NCI-H2196 treated with DMSO at 0.1 percent for 48 hours (cell line): ENCODE data around the gene DNAI2.
"Not testable (repeated sequence)": the region's sequence is repeated elsewhere in the genome, so short reads cannot be mapped to it uniquely, and the experiment has no call there.

Experiments used
- DNase-seq: peaks from one replicate; lab custom pipeline; 2025; ENCODE audit not compliant: unreplicated experiment; lab: John Stamatoyannopoulos, UW

The DNAI2 gene

DNA sequence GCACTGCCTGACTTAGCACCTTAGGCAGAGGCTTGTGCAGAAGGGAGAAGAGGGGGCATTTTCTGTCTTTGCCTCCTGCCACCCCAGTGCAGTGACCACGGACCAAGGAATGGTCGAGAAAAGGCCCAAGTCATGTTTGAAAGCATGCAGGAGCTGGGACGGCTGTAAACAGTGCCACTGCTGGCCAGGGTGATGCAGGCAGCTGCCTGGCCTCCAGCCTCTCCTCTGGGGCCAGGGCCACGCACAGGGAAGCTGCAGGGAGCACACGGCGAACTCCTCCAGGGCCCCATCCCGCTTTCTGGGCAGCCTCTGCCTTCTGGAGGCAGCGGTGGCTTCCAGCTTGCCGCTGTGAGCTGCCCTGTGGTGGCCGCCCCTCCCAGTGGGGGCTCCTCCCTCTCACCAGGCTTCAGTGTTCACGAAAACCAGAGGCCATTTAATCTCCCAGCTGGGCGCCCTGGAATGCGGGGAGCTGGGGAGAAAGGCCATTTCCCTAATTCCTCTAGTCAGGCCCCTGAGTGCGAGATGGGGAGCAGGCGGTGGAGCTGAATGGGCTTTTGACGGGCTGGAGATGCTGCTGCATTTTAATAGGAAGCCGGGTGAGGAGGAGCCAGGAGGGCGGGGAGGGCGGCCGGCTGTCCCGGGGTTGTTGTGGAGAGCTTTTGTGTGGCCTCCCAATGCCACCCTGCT is 28.7 kb upstream of the DNAI2 start:
- DNase-seq, result no peak

DNA sequence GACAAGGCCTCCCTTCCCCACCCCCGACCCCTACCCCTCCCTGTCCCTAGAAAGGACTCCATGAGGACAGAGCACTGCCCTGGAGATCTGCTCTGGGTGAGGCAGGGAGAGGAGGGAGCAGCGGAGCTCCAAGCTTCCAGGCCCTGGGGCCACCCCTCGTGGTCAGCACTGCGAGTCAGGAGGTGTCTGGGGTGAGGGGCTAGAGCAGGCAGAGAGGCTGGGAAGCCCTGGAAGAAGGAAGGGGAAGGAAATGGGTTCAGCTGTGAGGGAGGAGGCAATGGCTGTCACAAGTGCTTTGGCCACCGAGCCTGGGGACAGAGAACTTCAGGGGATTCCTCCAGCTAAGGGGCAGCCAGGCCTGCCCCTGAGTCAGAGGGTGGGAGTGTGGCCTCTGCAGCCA is 28.2 kb upstream of the DNAI2 start:
- DNase-seq, result no peak

DNA sequence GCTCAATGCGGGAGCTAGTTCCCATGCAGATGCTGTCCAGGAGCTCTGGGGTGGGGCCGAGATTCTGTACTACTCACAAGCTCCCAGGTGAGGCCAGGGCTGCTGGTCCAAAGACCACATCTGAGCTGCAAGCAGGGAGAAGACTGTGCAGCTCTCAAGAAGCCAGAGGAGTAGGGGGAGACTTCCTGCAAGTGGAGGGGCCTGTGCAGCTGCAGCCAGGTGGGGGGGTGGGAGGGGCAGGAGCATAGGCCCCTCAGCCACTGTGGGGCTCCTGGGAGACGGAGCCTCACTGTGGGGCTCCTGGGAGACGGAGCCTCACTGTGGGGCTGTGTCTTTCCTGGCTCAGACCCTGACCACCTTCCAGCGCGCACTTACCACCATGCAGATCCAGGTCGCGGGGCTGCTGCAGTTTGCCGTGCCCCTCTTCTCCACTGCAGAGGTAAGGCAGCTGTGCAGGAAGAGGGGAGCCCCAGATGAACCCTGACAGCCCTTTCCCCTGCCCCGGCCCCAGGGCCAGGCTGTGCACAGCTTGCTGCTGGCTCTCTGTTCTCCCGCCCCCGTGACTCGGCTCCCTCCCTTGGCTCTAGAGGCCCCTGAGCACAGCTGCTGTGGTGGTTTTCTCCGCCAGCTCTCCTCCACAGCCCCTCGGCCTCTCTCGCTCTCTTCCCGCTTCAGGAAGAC is 24.3 kb upstream of the DNAI2 start:
- no peak for DNase-seq

DNA sequence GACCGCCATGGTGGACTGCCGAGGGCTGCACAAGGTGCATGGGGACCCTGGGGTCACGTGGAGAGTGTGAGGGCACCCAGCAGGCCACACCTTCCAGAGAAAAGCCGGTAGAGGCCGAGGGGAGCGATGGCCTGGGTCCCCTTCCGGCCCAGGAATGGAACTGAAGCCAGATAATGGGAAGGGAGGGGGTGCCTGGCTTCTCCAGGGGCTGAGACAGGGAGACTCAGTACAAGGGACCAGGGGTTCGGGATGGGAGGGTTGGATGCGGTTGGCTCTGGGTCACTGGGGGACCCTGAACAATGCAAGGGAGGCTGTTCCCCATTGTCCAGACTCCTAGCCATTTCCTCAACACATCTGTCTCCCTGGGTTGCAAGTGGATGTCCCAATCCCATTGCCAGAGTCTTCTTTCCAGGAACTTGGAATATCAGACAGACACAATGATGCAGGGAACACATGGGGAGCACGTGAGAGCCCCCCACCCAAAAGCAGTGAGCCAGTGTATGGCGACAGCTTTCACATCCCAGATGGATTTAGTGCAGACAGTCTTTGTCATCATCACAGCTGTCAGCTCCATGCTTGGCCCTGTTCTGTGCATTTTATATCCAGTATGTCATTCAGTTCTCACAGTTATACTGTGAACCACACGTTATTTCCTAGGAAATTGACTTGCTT is 23.6 kb upstream of the DNAI2 start:
- no peak for DNase-seq

DNA sequence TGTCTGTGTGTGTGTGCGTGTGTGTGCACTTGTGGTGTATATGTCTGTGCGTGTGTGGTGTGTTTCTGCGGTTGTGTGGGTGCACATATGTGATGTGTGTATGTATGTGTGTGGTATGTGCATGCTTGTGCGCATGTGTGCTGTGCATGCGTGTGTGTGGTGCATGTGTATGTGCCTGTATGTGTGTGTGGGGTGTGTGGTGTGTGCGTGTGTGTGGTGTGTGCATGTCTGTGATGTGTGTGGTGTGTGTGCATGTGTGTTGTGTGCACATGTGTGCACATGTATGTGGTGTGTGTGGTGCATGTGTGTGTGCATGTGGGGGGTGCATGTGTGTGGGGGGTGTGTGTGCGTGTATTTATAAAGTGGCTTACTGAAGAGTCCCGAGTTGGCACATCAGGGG is 23.0 kb upstream of the DNAI2 start:
- no peak for DNase-seq

DNA sequence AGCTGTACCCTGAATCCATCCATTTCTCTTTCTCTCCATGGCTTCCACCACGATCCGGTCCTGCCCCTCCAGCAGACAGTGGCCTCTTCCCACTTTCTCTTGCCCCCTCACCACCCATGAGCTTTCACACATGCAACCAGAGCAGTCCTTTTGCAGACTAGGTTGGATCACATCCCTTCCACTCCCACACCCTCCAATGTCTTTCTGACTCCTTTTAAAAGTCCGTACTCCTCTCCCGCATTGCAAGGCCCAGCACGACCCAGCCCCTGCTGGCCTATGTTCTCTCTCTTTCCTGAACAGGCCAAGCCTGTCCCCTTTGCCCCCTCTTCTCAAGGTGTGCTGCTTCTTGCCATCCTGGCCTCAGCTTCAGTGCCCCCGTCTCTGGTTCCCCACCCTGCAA is 22.5 kb upstream of the DNAI2 start:
- DNase-seq, result no peak

DNA sequence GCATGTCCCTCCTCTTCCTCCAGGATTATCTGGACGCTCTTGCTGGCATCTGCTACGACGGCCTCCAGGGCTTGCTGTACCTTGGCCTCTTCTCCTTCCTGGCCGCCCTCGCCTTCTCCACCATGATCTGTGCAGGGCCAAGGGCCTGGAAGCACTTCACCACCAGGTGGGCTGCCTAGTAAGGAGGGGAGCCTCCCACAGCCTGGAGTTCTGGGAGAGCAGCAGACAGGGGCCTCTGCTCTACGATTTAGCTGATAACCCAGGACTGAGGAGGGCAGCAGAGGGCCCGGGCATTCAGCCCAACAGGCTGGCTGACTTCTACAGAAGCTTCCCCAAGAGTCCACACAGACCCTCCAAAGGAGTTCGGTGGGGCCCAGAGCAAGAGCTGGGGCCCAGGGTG is 21.8 kb upstream of the DNAI2 start:
- DNase-seq, result no peak

DNA sequence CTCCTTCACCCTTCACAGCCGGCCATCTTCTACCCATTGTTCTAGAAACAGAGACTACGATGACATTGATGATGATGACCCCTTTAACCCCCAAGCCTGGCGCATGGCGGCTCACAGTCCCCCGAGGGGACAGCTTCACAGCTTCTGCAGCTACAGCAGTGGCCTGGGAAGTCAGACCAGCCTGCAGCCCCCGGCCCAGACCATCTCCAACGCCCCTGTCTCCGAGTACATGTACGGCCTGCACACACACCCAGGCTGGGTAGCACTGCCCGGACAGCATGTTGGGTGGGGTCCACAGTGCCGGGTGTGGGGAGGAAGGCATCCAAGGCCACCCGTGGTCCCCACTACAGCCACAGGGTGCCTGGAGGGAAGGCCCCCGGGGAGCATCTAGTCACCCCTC is 21.0 kb upstream of the DNAI2 start:
- no peak for DNase-seq

DNA sequence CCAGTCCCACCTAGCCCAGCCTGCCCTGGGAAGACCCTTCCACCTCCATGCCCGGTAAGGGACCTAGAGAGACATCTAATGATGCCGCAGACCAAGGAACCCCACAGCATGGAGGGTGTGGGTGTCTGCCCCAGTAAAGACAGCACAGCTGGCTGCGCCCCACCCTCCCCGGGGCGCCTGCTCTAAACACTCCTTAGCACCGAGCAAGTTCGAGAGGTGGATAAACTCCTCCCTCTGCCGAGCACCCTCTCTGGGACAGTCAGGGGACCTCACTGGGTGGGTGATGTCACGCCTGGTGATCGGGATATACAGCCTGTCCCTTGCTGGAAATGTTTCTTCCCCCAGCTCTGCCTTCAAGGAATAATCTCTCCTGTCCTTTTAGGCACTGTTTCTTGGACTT is 16.7 kb upstream of the DNAI2 start:
- DNase-seq, result no peak

DNA sequence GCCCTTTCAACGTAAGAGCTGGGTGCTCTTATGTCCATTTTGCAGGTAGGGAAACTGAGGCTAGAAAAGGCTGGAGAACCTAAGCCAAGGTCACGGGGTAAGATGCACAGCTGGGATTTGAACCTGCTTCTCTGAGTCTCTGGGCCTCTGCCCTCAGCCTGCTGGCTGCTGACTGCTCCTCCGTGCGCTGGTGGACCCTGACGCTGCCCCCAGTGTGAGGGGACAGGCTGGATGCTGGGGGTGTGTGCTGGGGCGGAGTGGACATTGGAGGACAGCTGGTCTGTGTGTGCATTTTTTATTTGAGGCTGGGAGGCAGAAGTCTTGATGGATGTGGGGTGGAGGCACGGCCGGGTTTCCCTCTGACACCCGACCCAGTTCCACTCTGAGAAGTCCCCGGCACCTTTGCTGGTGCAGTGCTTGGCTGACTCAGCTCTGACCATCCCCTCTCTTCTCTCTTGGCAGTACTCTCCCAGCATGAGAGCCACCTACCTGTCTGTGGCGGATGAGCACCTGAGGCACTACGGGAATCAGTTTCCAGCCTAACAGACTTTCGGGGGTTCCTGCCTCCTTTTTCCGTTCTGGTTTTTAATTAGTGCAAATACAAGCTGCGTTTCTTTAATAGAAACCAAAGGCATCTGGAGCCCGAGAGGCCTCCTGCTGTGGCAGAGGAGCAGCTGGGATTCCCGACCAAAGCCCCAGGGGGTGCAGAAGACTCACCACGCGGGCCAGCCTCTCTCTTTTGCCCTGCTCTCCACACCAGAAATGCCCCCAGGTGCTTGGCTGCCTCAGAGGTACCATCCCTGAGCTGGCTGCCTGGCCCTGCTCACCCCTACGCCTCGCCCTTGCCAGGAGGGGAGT is 14.1 kb upstream of the DNAI2 start:
- DNase-seq, result no peak

DNA sequence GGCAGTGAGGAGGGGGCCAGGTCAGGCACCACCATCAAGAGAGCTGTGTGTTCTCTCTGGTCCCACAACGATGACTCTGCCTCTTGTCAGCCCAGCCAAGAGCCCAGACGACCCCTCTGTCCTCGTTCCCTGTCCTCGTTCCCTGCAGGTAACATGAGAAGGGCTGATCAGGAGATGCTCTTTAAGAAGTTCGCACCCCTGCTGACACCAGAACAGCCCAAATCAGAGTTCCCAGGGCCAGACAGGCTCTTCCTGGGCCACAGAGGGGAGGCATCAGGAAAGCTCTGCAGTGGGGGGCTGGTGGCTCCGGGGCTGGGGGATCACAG is 13.5 kb upstream of the DNAI2 start:
- no peak for DNase-seq

DNA sequence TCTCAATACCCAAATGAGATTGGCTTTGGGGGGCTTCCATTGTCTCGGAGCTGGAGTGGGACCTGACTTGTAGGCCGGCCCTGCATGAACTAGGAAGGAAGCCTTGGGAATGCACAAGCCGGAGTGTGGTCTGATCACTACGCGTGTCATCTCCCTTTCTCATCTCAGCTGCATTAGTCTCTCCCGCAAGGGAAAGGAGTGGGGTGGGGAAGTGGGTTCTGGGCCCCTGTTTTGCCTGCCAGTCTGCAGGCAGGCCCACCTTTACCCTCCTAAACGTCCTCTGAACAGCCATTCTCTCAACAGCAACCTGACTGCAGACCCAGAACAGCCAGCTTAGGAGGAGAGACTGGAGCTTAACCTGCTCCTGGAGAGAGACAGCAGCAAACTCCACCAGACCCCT is 11.4 kb upstream of the DNAI2 start:
- no peak for DNase-seq

DNA sequence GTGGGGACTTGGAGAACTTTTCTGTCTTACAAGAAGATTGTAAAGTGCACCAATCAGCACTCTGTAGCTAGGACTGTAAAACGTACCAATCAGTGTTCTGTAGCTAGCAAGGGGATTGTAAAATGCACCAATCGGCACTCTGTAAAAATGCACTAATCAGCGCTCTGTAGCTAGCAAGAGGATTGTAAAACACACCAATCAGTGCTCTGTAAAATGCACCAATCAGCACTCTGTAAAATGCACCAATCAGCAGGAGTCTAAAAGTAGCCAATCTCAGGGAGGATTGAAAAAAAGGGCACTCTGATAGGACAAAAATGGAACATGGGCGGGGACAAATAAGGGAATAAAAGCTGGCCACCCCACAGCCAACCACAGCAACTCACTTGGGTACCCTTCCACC is 7.0 kb upstream of the DNAI2 start:
- not testable (repeated sequence) for DNase-seq

DNA sequence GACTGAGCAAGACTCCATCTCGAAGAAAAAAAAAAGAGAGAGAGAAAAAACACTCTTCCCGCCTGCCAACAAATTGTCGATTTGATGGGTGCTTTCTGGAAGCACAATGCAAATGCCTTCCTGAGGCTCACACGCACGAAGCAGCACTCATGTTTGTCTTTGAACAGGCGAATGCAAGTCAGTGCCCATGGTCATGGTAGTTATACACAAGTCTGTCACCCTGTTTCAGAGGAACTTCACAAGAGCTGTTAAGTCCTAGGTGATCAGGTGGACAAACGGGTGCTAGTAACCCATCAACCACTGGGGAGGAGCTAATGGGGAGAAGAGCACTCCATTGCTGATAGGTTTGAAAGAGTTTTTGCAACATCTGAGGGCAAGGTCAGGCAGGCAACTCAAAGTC is 6.5 kb upstream of the DNAI2 start:
- no peak for DNase-seq

DNA sequence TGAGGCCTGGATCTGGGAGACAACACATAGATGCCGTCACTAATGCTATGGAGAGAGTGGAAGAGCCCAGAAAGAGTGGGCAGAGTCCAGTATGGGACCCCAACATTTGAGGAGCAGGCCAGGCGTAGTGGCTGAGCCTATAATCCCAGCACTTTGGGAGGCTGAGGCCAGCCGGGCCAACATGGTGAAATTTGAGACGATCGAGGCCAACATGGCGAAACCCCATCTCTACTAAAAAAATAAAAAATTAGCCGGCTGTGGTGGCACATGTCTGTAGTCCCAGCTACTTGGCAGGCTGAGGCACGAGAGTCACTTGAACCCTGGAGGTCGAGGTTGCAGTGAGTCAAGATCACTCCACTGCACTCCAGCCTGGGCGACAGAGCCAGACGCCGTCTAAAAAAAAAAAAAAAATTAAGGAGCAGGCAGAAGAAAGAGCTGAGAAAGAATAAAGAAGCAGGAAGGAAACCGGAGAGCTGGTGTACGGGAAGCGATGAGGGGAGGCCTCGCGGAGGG is 6.0 kb upstream of the DNAI2 start:
- no peak for DNase-seq

DNA sequence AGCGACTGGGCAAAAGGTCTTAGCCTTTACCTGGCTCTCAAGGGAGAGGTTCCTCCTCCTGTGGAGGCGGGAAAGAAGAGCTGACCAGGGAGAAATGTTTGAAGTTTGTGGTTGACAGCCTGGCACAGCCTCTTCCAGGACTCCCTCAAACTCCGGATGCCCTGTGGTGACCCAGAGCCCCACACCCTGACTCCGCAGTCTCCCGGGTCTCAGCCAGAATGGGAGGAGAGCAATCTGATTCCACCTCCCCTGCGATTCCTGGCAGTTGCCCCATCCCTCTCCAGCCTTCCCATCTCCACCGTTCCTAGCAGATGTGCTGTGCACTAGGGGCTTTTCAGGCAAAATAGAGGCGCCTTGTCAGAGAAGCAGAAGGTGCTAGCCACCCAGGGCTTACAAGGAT is 5.5 kb upstream of the DNAI2 start:
- DNase-seq, result no peak

DNA sequence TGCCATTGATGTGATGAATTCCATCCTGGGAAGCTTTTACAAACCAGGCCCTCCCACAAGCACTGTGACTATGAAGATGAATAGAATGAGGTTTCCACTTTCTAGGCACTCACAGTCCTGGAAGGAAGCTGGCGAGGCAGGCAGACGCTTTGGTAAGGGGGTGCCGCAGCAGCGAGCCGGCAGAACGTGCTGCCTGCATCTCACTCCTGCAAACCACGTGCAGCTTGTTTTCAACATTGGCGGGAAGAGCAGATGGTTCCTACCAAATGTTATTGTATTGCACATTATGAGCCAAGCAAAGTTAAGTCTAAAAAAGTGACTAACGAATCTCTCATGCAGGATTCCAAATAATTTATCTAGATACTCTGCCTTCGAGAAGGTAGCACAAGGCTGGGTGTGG is 3.7 kb upstream of the DNAI2 start:
- DNase-seq, result no peak

DNA sequence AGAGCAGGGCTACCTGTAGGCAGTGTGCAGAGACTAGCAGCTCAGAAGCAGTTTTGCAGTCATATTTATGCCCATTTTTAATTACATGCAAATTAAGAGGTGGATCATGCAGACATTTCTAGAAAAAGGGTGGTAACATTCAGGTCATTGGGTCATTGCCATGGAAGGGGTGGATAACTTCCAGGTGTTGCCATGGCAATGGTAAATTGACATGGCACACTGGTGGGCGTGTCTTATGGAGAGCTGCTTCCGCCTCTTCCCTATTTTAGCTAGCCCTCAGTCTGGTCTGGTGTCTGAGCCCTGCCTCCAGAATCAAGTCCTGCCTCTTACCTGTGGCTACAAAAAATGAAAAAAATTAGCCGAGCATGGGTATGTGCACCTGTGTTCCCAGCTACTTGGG is 2.8 kb upstream of the DNAI2 start:
- no peak for DNase-seq

DNA sequence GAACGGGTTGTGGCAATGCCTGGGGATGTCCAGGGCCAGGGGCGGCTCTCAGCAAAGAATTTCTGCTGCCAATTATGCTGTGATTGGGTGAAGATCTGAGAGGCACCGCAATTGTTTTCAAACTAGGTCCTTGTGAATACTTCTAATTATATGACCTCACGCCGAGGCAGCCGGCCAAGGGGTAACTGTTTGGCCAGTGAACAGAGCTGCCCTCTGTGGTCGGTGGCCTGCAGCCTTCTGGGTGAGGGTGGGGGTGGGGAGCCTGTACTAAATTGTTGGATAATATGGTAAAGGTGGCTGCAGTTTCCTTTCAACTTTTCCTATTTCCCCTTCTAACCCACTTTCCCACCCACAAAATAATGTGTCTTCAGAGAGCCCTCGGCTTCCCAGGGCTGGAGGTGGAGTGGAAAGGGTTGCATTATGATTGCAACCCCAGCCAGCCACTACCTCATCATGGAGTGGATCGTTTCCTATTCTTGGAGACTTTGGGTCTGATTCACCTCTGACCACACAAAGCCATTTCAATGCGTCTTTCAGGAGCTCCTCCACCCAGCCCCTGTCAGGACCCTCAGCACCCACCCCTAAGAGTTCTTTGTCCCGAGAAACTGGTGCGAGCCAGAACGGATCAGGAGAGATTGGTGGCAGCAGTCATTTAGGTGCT is 2.0 kb upstream of the DNAI2 start:
- no peak for DNase-seq

DNA sequence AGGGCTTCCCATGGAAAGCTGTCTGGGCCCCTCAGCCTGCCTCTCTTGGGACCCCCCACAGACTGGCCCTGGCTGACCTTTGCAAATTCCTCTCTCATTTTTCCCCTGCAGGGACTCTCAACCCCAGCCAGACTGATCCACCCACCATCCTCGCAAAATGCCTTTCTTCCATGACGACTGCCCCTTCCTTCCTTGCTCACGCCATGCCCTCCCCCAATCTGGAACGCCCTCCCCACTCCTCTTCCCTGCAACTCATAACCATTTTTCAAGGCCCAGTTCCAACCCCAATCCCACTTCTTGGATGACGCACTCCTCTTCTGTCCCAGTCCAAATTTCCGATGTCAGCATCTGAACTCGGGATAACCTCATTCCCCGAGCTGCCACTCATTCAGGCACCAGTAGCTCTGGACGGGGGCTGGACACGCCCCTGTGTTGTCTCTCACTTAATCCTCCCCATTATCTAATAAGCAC is 1.3 kb upstream of the DNAI2 start:
- DNase-seq, result no peak
